GM18505 (cell line): Measurements from ENCODE around the gene NOLC1.

ENCODE experiments used
- ATAC-seq: cut with Tn5 transposase; IDR thresholded peaks from one replicate; pipeline ENCODE4 v1.9.1; 2021; ENCODE audit not compliant: unreplicated experiment
- POLR2A ChIP-seq: IDR thresholded peaks from 4 replicates; pipeline ENCODE4 v1.6.1; 2011; ENCODE audit warnings: borderline replicate concordance; ENCODE audit not compliant: insufficient read depth, insufficient read length; ENCODE audit errors: extremely low read depth

The NOLC1 gene

GRCh38 chr10:102133373-102134195, 18.6 kb upstream of the NOLC1 start:
- no peak for ATAC-seq
- peak; percentile 18 for TF ChIP-seq POLR2A

- ATAC-seq, result no peak
- TF ChIP-seq POLR2A, result no peak
Observed at GRCh38 chr10:102134416-102134815, 17.8 kb upstream of the NOLC1 start.

- no peak for ATAC-seq
- no peak for TF ChIP-seq POLR2A
Observed at GRCh38 chr10:102135956-102136526, 16.1 kb upstream of the NOLC1 start.

GRCh38 chr10:102139281-102140110, 12.7 kb upstream of the NOLC1 start:
- no peak for TF ChIP-seq POLR2A

GRCh38 chr10:102140218-102140617, 12.0 kb upstream of the NOLC1 start:
- ATAC-seq, result no peak
- TF ChIP-seq POLR2A, result no peak

More at GRCh38 chr10:102139281-102140110, 12.7 kb upstream of the NOLC1 start:
- ATAC-seq, result no peak

GRCh38 chr10:102140913-102141540, 11.2 kb upstream of the NOLC1 start:
- ATAC-seq, result no peak
- TF ChIP-seq POLR2A, result no peak

- no peak for TF ChIP-seq POLR2A
- ATAC-seq, result no peak
Observed at GRCh38 chr10:102141583-102142107, 10.5 kb upstream of the NOLC1 start.

- ATAC-seq, result no peak
- no peak for TF ChIP-seq POLR2A
Observed at GRCh38 chr10:102146971-102147428, 5.2 kb upstream of the NOLC1 start.

- ATAC-seq, result no peak
- no peak for TF ChIP-seq POLR2A
Observed at GRCh38 chr10:102147561-102147960, 4.6 kb upstream of the NOLC1 start.

- ATAC-seq, result no peak
- no peak for TF ChIP-seq POLR2A
Observed at GRCh38 chr10:102148275-102148674, 3.9 kb upstream of the NOLC1 start.

GRCh38 chr10:102150970-102151773, 1.0 kb upstream of the NOLC1 start:
- ATAC-seq, result no peak
- TF ChIP-seq POLR2A, result no peak

GRCh38 chr10:102152545-102152890, 329 bp downstream of the NOLC1 start:
- no peak for TF ChIP-seq POLR2A
- ATAC-seq, result peak; percentile 36

GRCh38 chr10:102153093-102153620, 968 bp downstream of the NOLC1 start:
- no peak for TF ChIP-seq POLR2A
- no peak for ATAC-seq
